GM18861 (cell line): ENCODE measurements around the gene MYO19.
"Not testable (repeated sequence)": the region's sequence is repeated elsewhere in the genome, so short reads cannot be mapped to it uniquely, and the experiment has no call there.

ENCODE experiments used
- ATAC-seq: cut with Tn5 transposase; IDR thresholded peaks from one replicate; pipeline ENCODE4 v1.9.1; 2021; ENCODE audit not compliant: unreplicated experiment

MYO19 gene

DNA sequence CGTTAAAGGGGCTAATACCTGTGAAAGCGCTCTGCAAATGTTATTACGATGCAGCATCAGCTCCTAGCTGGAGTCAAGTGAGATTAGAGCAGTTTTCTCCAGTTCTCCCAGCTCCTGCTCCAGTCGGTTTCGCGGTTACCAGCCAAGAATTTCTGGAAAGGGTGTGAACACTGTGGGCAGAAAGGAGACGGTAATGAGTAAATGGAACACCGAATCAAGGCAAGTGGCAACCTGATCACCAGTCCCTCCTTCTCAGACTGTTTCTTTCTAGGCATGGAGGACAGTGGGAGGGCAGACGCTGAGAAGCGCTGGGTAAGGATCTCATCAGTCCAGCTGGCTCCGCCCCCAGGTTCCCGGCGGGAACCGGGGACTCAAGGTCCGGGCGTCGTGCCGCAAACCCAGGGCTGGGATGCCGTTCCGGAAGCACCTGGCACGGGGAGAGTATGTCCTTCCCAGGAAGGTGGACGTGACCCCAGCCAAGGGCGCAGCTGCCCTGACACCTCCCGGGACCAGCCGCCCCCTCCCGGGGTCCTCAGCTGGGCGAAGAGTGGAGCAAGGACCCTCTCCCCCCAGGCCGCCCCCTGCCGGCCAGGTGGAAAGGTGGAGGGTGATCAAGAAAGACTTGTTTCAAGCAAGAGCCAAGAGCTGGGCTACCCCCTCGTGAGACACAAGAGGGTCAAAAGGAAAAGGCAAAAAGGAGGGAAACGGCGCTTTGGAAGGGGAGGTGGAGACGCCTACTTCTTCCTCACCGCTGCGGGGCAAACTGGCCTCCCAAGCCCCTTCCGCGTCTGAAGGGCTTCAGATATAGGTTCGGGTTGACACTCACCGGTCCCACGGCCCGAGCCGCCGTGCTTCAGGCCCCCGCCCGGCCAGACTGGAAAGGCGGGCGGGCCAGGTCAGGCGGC is 481 bp downstream of the MYO19 start:
- peak; percentile 18 for ATAC-seq

DNA sequence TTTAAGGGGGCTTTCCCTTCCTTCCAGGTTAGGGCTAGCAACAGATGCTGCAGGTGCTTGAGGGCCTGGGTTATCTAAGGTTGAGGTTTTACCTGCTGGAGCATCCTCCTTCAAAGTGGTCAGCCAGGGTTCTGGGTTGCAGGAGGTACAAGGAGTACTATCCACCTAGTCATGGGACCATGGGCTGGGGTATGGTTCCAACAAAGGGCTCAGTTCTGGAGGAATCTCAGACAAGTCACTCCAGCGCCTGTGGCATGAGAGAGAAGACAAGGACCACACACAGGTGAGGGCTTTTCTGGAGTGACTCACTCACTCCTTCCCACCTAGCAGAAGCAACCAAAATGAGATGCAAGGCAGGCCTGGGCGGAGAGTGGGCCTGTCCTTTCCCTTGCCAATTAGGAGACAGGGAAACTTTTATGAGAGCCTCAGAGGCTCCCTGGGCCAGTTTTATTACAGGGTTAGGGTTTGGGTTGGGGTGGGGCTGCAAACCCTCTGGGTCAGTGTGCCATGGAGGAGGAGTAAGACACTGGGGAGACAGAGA is 2.2 kb downstream of the MYO19 start:
- no peak for ATAC-seq

DNA sequence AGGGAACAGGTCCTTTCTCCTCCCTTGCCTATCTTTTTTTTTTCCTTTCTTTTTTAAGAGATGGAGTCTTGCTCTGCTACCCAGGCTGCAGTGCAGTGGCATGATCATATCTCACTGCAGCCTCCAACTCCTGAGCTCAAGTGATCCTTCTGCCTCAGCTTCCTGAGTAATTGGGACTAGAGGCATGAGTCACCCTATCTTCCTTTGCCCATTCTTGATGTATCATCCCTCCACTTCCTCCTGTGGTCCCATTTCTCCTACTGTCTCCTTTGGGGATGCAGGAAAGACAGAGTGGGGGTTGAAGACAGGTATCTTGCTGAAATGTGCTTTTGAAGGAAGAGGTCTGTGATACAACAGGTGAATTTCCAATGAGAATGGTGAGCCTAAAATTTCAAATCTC is 5.5 kb downstream of the MYO19 start:
- ATAC-seq: no peak

DNA sequence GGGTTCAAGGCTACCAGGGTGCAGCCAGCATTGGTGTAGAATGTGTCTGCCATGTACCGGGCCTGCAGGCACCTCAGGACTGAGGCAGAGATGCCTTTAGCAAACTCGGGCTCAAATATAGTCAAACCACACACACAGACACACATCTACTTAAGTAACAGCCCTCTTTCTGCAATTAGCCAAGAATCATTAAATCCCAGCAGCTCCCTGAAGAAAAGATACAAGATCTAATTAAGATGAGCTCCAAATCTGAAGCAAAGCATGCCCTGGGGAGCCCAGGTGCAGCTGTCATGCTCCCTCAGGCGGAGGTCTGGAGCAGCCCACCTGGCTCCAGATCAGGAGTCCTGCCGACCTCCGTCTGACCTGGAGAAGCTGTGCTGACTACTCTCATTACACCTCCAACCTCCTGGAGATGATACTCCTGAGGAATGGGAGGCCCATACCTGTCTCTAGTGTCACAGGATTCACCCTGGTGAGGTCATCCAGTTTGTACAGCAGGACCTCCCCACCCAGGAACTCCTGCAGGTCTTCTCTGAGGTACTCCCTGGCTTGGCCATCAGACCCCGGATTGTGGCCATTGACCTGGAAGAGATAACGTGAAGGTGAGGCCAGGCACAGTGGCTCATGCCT is 6.9 kb downstream of the MYO19 start:
- no peak for ATAC-seq

DNA sequence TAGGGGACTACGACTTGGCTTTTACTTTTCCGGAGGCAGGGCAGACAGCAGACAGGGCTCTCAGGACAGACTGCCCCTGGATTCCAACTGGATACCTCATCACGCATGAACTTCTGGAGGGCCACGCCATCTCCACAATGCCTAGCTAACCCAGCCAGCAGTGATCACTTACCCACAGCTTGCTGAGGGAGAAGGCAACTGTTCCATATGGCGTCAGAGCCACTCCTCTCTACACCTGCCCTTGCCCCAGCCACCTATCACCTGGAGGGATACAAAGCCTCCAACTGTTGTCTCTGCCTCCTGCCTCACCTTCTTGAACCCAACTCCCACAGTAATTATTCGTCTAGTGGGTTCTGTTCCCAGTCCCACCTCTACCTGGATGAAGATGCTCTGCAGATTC is 8.8 kb downstream of the MYO19 start:
- ATAC-seq: no peak

DNA sequence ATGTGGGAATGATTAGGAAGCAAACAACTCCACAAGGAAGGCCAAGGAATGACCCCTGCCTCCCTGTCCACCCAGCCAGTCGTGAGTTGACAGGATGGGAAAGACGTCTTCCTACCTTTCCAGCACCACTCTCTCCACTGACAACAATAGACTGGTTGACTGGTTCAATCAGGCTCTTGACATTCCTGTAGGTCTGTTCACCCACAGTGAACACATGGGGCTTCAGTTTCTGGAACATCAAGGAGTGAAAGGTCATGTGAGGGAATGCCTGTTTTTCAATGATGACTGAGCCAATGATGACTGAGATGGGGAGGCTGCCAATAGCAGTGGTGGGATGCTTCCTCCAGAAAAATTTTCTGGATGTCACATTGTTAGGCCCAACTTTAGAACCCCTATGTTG is 9.6 kb downstream of the MYO19 start:
- ATAC-seq: no peak

DNA sequence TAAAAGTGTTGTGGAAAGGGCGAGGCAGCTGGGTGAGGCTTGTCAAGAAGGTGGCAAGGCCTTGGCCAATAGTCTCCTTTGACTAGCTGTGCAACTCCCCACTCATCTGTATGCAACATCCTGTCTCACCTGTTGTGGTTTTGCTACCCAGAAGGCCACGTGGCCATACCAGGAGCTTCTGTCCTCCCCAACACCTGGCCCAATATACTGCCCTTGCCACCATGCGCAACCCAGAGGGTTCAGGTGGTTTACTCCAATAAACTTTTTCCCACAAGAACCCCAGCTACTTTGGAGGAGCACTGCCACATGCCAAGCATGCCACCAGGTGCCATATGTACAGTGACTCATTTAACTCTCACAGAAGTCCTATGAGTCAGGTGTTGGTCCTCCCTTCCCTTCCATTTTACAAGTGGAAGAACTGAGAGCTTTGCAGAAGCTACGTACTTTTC is 10.2 kb downstream of the MYO19 start:
- no peak for ATAC-seq

DNA sequence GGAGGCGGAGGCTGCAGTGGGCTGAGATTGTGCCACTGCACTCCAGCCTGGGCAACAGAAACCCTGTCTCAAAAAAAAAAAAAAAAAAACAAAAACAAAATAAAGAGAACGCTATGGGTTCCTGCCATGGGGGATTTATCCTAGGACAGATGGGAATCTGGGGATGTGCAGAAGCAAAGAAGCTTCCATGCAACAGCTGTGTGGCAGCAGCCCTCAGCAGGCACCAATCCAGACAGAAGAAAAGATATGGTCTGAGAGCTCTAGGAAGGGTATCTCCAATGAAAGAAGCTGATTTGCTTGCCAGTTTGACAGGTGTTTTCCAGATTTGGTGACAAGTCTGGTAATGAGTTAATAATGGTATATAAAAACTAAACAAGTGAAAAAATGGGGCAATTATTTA is 11.6 kb downstream of the MYO19 start:
- no peak for ATAC-seq

DNA sequence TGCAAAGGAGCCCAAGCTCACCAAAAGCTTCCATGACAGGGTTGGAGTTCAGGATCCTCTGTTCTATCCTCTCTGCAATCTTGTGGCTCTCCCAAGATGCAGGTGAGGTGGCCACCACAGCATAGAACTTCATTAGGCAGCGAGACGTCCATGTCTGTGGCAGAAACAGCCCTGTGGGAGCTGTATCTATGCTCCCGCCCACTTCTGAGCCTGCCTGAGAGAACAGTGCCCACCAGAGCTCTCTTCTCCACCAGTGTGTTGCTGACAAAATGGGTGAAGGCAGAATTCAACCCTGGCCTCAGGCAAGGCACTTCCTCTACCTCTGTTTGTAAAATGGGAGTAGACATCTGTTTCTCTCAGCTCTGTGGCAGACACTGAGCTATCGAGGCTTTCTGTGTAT is 18.8 kb downstream of the MYO19 start:
- no peak for ATAC-seq

DNA sequence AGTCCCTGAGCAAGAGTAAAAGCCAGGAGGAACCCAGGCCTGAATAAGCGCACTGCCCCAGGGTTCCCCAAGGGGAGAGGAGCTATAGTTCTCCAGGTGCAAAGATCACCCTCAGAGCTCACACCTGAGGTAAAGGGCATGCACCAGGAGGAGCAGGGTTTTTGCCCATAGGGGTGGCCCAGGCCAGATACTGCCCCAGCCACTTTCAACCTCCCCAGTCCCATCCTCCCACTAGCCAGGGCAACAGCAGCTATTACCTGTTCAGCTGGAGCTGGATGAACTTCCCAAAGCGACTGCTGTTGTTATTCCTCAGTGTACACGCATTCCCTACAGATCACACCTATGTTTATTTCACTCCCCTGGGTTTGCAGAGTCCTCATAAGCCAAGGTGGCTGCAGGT is 19.8 kb downstream of the MYO19 start:
- no peak for ATAC-seq

DNA sequence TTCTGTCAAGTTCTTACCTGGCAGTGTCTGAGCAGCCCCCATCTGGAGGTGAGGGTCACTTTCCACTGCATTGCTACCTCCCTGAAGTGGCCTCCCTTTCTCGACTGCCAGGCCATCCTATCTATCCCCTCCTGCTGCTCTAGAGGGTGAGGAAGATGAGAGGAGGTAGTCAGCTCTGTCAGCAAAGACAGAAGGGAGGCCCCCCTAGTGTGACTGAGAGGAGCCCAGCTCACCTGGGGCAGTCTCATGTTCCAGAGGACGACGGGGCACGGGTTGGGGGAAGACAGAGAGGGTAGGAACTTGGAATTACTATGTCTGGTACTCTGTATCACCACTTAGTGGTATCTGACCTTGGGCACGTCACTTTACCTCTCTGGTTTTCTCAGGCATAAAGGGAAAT is 22.0 kb downstream of the MYO19 start:
- ATAC-seq: no peak

DNA sequence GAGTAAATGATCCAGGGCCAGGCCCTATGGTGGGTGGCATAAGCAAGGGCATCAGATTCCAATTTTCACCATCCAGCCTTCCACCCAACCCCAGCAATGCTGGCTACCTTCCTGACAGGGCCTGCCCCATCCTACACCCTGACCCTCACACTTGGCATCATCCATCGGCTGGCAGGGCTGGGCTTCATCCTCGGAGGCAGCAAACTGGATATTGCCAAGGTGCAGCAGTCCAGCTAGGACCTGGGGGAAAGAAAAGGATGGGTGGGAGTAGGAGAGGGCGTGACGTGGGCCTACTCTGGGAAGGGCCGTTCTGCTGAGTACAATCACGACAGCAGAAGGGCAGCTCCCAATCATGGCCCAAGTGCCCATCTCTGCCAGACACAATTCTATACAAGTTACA is 23.5 kb downstream of the MYO19 start:
- ATAC-seq: no peak

DNA sequence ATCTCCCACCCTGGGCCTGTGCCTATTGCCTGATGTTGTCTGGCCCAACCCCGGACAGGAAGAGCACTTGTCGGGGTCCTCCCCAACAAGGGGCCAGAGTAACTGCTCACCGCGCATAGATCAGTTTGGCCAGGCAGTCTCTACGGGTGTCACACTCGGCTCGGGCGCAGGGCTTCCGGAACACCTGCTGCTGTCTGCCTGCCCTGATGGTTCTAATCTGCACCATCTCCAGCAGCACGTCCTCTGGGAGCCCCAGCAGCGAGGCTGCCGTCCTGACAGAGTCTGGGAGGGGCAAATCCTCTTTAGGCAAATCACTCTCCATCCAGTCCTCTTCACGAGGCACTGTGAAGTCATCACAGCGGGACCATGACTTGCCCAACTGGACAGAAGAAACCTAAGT is 24.0 kb downstream of the MYO19 start:
- no peak for ATAC-seq

DNA sequence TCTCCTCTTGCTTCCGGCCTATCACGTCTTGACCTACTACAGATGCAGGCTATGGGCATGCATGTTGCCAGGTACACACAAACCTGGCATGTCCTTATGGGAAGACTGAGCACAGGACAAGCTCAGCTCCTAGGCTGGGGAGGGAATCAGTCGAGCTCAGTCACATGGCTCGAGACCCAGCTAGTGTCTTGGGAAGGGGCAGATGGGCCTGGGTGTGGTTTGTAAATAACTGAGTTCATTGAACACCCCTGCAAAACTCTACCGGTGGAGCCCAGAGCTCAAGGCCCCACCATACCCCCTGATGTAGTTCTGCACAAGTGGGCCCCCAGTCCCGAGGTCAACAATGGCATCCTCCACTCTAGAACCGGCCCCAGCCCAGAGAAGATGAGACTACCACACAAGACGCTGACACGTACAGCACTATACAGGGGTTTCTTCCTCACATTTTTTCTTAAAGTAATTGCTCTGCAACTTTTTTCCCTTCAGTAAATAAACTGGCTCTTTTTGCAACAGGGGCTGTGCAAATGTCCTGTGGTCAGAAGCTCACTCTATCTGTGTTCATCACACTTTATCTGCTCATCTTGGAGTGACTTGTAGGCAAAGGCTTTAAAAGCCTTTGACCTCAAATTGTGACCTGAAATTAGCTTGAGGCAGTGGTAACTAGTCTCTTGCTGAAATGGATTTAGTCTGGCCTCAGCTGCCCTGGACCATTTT is 25.2 kb downstream of the MYO19 start:
- no peak for ATAC-seq

DNA sequence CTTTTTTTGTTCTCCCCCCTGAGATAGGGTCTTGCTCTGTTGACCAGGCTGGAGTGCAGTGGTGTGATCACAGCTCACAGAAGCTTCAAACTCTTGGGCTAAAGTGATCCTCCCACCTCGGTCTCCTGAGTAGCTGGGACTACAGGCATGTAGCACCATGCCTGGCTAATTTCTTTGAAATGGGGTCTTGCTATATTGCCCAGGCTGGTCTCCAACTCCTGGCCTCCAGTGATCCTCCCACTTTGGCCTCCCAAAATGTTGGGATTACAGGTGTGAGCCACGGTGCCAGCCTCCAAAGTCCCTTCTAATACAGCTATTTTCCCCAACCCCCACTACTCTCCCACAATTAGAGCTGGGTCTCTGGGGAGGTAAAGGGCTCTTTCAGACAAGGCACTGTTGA is 26.2 kb downstream of the MYO19 start:
- not testable (repeated sequence) for ATAC-seq

DNA sequence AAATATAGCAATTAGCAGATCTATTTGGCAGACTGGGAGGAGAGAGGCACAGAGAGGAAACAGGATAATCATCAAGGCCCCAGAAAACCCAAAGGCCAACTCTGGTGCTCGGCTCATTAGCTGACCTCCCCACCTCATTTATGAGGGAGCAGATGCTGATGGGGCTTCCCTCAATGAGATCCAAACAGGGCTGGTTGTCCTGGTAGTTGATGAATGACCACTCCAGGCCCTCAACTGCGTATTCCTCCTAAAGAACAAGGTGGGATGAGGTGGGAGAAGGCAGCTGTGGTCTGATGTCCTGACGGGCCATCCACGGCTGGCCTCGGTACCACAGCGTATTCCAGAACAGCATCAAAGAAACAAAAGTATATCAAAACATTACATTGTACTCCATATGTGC is 27.4 kb downstream of the MYO19 start:
- no peak for ATAC-seq

DNA sequence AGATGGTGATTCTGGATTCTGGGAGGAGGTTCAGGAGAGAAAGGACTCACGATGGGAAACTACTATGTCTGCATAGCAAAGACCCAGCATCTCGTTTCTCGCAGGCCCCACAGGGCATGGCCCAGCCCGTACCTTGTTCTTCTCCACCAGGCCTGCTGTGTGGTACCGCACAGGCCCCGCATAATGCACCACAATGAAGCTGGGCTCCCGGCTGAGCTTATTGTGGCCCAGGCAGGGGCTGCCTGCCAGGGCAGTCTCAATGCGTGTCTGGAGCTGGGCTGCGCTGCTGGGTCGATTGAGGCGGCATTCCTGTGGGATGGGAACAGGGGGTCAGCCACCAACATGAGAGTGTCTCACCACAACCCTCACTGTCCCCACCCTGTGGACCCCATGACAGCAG is 27.8 kb downstream of the MYO19 start:
- ATAC-seq: no peak

DNA sequence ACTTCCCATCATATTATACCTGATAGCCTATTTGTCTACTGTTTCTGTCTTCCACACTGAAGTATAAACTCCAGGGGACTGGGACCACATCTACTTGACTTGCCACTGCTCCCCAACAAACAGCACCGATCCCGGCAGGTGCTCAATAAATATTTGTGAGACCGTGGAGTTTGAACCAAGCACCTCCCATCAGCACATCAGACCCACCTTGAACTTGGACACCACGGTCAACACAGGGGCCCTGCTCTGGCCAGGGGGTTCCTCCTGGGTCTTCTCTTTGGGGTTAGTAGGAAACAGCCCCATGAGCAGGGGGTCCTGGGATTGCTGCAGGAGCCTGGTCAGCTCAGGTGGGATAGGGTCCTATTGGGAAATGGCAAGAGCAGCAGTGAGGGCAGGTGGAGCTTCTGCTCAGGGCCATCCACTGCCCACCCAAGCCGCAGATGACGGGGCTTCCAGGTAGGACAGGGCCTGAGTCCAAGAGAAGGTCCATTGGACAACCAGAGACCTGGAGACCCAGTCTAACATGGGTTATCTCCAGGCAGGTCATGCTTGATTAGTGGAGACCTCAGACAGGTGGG is 28.3 kb downstream of the MYO19 start:
- no peak for ATAC-seq

DNA sequence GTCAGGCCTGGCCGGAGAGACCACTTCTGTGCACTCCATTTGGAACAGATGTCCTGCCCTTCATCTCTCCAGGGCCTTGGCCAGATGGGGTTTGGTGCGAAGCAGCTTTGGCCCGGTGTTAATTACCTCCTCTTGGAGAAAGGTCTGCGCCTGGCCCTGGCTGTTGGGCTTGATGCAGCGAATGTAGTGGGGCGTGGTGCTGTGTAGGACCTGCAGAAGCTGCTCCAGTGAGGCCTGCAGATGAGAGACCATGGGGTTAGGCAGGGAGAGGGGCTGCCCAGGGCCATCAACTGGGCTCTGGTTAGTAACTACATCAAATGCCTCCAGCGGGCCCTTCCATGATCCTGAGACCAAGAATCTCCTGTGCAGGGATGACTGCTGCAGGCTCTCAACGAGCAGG is 29.5 kb downstream of the MYO19 start:
- ATAC-seq: no peak

DNA sequence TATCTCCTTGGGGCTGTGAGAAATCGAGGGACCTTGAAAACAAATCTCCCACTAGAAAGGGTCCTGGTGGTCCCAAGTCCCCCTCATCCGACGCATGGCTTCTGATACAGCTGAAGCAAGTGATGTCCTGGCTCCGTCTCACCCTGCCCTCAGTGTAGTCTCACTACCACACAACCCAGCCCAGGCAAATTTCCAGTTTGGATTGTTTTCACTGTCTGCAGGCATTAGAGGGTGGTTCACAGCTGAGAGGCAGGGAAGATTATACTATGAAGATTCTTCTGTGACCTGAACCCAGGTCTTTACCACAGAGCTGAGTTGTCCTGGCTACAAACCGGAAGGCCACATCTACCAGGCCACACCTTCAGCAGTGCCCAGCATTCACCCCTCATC is 30.5 kb downstream of the MYO19 start:
- no peak for ATAC-seq

DNA sequence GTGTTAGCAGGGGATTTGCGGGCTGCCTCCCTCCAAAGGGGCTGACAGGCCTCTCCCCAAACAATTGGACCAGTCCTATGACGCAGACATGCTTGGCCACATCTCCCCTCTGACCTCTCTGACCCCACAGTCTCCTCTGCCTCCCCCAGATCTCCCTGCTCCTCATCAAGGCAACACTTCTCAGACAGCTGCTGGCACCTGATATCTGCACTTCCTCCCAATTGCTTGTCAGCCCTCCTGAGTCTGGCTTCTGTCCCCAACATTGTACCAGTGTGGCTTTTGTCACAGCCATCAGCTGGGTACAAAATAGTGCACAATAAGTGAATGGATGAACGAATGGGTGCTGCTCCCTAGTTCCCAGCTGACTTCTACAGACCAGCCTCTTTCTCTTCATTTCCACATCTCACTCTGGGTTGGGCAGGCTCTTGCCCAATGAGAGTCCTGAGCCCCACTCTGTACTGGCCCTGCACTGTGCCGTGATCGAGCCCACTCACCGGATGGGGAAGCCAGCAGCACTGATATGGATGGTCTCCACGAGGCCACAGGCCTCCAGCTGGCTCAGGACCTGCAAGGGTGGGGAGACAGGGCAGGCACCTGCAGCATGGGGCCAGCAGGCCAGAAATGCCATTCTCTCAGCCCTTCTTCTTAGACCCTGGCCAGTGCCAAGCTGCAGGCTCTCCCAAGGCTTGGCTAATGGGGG is 31.1 kb downstream of the MYO19 start:
- no peak for ATAC-seq
